A204.1 (cell line): ENCODE data around the gene SEMA5A.
"Not testable (repeated sequence)": the region's sequence is repeated elsewhere in the genome, so short reads cannot be mapped to it uniquely, and the experiment has no call there.

Experiments used
- FAIRE-seq: peaks from 2 replicates; lab custom pipeline; 2012; peaks lifted over from hg19 to GRCh38; lab: Jason Lieb, UNC

SEMA5A gene

GRCh38 chr5:9354336-9355081, 191.4 kb downstream of the SEMA5A start:
- FAIRE-seq = no peak

DNA sequence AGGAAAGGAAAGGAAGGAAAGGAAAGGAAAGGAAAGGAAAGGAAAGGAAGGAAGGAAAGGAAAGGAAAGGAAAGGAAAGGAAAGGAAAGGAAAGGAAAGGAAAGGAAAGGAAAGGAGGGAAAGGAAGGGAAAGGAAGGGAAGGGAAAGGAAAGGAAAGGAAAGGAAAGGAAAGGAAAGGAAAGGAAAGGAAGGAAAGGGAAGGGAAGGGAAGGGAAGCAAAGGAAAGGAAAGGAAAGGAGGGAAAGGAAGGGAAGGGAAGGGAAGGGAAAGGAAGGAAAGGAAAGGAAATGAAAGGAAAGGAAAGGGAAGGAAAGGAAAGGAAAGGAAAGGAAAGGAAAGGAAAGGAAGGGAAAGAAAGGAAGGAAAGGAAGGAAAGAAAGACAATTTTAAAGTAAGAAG, 192.8 kb downstream of the SEMA5A start:
- not testable (repeated sequence) for FAIRE-seq

- FAIRE-seq = no peak
Observed at GRCh38 chr5:9351546-9351945, 194.3 kb downstream of the SEMA5A start.

DNA sequence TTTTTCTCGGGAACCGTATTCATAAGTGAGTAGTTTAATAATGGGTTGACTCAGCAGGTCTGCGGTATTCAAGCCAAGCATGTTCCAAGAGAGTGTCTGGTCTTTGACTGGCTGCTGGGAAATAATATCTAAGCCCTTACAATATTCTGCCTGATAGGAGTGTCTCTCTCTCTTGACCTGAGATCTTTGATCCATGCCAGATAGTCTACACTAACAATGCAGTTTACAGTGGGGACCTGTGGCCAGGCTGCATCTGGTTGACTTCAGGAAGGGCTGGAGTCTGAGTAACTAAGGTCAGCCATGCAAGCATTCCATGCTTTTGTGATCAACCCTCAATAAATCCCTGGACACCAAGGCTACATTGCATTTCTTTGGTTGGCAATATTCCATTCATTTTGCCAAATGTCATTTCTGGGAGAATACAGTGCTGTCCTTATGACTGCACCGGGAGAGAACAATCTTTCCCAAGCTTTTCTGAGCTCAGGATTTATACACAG, 195.5 kb downstream of the SEMA5A start:
- no peak for FAIRE-seq

DNA sequence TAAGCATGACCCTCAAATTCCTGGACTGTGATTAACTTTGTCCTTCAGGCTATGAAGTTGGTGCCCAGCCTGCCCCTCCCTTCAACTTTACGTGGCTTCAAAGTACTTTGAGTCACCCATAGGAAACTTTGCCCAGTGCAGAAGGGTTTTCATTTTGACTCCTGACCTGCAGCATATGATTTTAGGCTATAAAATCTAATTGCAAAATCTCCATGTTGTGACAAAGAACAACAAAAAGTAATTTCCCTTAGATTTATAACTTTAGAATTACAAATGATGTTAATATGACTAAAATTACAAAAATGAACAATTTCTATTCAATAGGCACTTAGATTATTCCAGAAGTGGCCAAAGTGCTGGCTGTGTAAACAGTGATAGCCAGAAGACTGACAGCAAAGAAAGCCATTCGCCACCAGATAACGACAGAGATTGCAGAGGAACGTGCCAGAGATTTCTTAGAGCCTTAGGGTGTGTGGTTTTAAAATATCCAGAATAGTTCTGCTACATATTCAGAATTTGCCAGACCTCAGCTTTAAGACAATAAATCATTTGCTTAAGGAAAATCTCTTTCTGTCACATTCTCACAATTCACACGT, 197.4 kb downstream of the SEMA5A start:
- no peak for FAIRE-seq

GRCh38 chr5:9347541-9348295, 198.2 kb downstream of the SEMA5A start:
- no peak for FAIRE-seq

DNA sequence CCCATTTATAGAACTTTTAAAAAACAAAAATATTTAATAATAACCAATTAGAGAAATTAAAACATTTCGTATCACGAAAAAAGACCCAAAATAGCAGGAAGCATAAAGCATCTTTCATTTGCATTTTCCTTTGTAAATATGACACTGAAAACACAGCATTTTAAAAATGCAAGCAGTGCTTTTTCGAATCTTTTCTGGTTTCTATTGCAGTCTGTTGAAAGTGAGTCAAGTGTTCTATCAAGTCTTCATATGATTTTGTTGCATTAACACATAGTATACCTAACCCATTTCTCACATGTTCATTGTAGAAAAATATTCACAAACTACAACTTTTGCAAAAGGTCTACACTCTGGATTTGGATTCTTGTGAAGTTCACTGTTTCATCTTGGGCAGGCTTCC, 198.8 kb downstream of the SEMA5A start:
- FAIRE-seq = no peak

- no peak for FAIRE-seq
Observed at GRCh38 chr5:9344751-9345240, 201.1 kb downstream of the SEMA5A start.

DNA sequence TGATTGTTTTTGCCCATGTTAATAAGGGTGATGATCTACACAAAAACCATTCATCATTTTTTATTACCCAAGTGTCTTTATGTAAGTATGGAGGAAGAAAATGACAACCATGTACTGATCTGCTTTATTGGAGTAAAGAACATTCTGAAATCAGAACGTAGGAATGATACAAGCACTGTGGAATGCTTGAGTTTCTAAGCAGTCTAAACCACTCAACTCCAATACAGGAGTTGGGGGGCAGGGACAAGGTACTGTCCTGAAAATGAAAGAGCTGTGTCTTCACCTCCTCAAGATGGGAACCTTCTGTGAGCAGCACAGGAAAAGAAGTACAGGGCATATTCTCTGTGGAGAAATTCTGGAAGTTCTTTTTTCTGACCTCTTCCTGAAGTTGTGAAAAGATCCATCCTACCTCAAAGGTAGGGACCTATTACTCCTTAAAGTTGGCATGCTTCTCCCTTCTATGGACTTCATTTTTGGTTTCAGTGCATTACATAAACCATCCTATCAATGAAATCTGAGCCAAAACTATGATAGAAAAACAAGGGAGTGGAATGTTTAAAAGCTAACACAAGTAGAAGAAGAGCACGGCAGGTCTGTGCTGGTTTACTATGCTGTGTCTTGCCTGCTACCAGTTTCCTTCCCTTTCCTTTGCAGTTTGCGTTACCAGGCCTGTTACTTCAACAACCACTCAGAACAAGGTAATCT, 202.6 kb downstream of the SEMA5A start:
- no peak for FAIRE-seq

DNA sequence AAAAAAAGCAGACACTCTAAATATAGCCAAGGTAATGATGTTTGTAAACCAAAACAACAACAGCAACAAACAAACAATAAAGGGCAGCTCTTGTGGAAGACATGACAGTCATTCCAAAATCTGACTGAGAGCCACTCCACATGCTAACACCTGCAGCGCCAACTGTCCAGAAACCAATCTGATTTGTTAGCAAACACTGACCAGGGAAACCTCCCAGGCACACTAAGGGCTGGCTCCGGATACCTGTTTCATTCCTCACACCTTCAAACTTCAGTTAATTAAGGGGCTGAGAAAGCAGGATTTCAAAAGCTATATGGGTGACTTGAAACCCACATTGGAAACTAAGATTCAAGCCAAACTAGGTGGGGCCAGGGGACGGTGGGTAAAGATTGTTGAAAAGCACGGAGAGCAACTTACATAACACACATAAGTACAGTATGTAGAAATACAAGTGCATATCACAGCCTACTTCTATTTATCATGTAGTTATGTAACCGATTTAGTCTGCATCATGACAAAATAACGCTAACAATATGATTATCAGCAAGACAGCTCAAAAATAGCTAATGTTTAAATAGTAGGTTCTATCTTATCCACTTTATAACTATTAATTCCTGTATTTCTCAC, 203.6 kb downstream of the SEMA5A start:
- FAIRE-seq = no peak

DNA sequence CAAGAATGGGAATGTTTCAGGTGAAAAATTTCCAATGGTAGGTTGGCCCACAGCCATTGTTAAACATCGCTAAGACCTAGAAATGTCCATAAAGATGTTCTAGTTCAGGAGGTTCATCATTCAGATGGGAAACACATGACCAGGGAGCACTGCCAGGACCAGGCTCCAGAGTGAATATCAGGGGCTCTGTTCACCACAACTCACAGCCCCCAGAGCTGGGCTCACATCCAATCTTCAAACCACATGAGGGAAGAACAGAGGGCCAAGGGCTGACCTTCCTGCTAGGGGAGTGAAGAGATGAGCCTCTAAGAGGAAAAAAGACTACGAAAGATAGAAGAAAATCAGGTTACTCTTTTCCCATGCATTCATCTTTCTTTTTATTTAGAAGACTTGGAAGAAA, 205.8 kb downstream of the SEMA5A start:
- no peak for FAIRE-seq

GRCh38 chr5:9339206-9339818, 206.6 kb downstream of the SEMA5A start:
- no peak for FAIRE-seq

DNA sequence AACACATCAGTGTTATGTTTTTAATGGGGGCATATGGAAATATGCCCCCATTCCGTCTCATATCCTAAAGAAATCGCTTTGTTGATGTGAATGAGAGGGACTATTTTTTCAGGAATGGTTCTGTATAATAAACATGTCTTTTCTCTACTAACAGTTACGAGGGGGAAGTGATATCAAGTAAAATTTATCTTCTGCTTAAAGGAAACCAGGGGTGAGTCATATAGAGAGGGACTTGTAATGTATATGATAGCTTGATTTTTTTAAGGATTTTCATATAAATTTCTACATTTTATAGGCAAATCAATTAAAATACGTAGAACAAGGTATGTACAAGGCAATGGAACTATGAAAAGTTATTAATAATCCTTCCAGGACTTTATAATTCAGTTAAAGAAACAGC, 207.1 kb downstream of the SEMA5A start:
- no peak for FAIRE-seq

DNA sequence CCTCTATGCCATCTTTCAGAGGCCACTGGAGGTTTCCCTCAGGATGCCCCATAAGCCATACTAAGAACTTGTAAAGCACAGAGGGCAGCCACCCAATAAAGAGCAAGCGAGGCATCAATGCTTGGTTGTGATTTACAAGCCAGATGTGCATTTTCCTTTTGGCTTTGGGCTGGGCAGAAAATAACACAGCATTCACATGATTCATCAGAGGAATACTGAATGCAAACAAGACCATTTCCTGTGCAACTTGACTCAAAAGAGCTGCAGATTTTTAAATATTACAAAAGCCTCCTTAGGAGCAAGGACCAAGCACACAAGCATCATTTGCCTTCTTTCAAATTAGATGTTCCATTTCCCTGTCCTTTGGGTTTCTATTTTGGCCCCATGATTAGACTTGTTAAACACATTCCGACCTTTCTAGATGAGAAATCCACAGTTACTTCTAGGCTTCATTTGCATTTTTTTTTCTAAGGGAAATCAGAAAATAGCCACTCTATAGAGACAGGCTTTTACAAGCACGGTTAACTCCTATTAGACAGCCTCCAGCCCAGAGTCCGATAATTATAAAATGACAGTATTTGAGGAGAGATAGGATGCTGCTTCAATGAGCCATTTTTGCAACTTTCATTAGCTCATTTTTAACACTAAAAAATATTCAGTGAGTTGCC, 207.8 kb downstream of the SEMA5A start:
- no peak for FAIRE-seq

DNA sequence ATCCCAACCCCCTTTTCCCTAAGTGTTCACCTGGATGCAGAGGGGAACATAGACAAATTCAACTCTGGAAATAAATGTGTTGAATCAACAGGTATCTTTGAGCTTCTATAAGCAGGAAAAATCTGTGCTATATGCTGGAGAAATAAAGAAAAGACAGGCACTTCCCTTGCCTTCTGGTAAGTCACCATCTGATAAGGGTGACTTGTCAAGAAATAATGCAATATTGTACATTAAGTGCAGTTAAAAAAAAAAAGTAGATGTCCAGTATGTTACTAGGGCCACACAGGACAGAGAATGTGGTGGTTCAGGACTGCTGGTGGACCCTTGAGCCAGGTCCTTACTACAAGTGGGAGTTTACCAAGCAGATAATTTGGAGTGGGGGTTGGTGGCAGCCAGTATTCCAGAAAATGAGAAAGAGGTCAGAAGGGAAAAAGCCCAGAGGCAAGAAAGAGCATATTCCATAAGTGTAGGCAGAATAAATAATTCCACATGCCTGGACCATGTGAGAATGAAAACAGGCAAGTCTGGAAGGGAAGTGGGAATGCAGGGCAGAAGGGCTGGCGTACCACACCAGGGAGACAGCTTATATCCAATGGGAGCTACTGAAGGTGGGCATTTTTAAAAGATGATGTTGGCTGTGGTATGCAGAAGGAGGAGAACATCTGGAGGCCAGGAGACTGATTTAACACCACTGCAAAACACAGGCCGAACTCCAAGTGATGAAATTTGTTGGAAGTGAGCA, 209.9 kb downstream of the SEMA5A start:
- no peak for FAIRE-seq

- no peak for FAIRE-seq
Observed at GRCh38 chr5:9335269-9335668, 210.6 kb downstream of the SEMA5A start.

GRCh38 chr5:9332026-9332425, 213.8 kb downstream of the SEMA5A start:
- FAIRE-seq = no peak

GRCh38 chr5:9331372-9331771, 214.5 kb downstream of the SEMA5A start:
- no peak for FAIRE-seq

- no peak for FAIRE-seq
Observed at GRCh38 chr5:9329125-9329524, 216.8 kb downstream of the SEMA5A start.

DNA sequence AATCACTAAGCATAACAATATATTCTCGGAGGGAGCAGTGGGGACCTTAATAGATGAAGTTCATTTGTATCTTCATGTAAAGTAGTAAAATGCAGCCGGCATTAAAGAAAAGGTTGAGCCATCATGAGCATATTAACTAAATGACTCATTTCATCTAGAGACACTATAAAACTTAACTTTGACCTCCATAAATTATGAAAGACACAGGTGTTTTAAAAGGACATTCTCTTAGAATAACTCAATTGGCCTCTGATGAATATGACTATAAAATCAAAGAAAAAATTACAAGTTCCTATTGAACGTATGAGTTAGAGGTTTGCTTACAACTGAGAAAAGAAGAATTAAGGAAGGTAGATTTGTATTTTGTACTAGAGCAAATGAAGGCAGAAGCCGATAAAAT, 220.3 kb downstream of the SEMA5A start:
- no peak for FAIRE-seq
